Activated naive CD8-positive, alpha-beta T cell treated with anti-CD3 and anti-CD28 coated beads, Interleukin-2, amount 50 U/mL, for 16 hours (primary cell): ENCODE data around the gene SAP30BP.

Source experiments
- DNase-seq: peaks from one replicate; pipeline ENCODE4 v3.0.0-alpha.2; 2020; ENCODE audit warnings: low read depth, low spot score

Gene SAP30BP

GRCh38 chr17:75757086-75757681 lies 90.0 kb downstream of the SAP30BP start:
- DNase-seq = no peak
